Liver (tissue), 9 donors: Measurements from ENCODE around the gene CCDC154. TPM values are rescaled to one million over a fixed set of nuclear protein-coding genes. Genes with fewer than 3 reads are reported as not detected.

Source experiments
- DNase-seq: peaks from one replicate; pipeline ENCODE4 v3.0.0-alpha.2; 2017; ENCODE audit warnings: low spot score
- H3K27ac ChIP-seq, 2 donors: one replicate each; pipeline ENCODE4 v1.7.0; 2013; ENCODE audit warnings: inconsistent platforms in 2 of 2, low read length in 2 of 2, control low read depth in 1 of 2, low read depth in 1 of 2, mild to moderate bottlenecking in 1 of 2
- H3K27me3 ChIP-seq, 4 donors: one replicate each; pipeline versions ENCODE4 v1.6.1 to v1.7.0; 2013; ENCODE audit warnings: low read length in 3 of 4, inconsistent platforms in 1 of 4, mild to moderate bottlenecking in 1 of 4, moderate library complexity in 1 of 4; ENCODE audit not compliant: control insufficient read depth in 4 of 4, insufficient read depth in 4 of 4
- H3K36me3 ChIP-seq, 4 donors: one replicate each; pipeline versions ENCODE4 v1.6.1 to v1.7.0; 2013; ENCODE audit warnings: low read length in 3 of 4, mild to moderate bottlenecking in 3 of 4, low read depth in 1 of 4, moderate library complexity in 1 of 4; ENCODE audit not compliant: control insufficient read depth in 4 of 4, insufficient read depth in 3 of 4
- H3K4me1 ChIP-seq, 4 donors: one replicate each; pipeline versions ENCODE4 v1.6.1 to v1.7.0; 2013; ENCODE audit warnings: low read length in 3 of 4, mild to moderate bottlenecking in 3 of 4, moderate library complexity in 1 of 4; ENCODE audit not compliant: control insufficient read depth in 4 of 4, insufficient read depth in 4 of 4
- H3K4me3 ChIP-seq, 3 donors: one replicate each; pipeline versions ENCODE4 v1.6.1 to v1.7.0; 2013; ENCODE audit warnings: low read length in 3 of 3, control low read depth in 1 of 3, low read depth in 1 of 3, mild to moderate bottlenecking in 1 of 3
- H3K9ac ChIP-seq, 2 donors: one replicate each; pipeline ENCODE4 v1.7.0; 2013; ENCODE audit warnings: low read length in 2 of 2, mild to moderate bottlenecking in 2 of 2, moderate library complexity in 2 of 2, control low read depth in 1 of 2, low read depth in 1 of 2
- H3K9me3 ChIP-seq, 4 donors: one replicate each; pipeline versions ENCODE4 v1.6.1 to v1.7.0; 2013; ENCODE audit warnings: low read length in 3 of 4; ENCODE audit not compliant: control insufficient read depth in 4 of 4
- CTCF ChIP-seq: fragments of 150-350 bp; IDR thresholded peaks from 2 replicates; pipeline ENCODE4 v1.5.1; 2017; ENCODE audit warnings: improper control_type of control experiment, low read depth, low read length; ENCODE audit not compliant: missing input control
- EGR1 ChIP-seq, 2 donors: IDR thresholded peaks; 2 replicates each; pipeline ENCODE4 v1.6.1; 2016 to 2018; ENCODE audit warnings: antibody characterized with exemption in 2 of 2, low read depth in 2 of 2
- FOXA1 ChIP-seq: IDR thresholded peaks from 2 replicates; pipeline ENCODE4 v1.6.1; 2016; ENCODE audit warnings: antibody characterized with exemption
- GABPA ChIP-seq, 2 donors: IDR thresholded peaks in 1 of 2; conservative IDR thresholded peaks in 1 of 2; 2 replicates each; pipeline ENCODE4 v1.6.1; 2016; ENCODE audit warnings: antibody characterized with exemption in 2 of 2, mild to moderate bottlenecking in 1 of 2, moderate library complexity in 1 of 2
- JUND ChIP-seq, 2 donors: IDR thresholded peaks; 2 replicates each; pipeline ENCODE4 v1.6.1; 2016; ENCODE audit warnings: antibody characterized with exemption in 2 of 2
- MAX ChIP-seq: IDR thresholded peaks from 2 replicates; pipeline ENCODE4 v1.6.1; 2016; ENCODE audit warnings: antibody characterized with exemption
- NR2F2 ChIP-seq: IDR thresholded peaks from 2 replicates; pipeline ENCODE4 v1.6.1; 2016; ENCODE audit warnings: antibody characterized with exemption
- RAD21 ChIP-seq, 2 donors: IDR thresholded peaks; 2 replicates each; pipeline ENCODE4 v1.6.1; 2016; ENCODE audit warnings: antibody characterized with exemption in 2 of 2, mild to moderate bottlenecking in 2 of 2
- SP1 ChIP-seq: IDR thresholded peaks from 2 replicates; pipeline ENCODE4 v1.6.1; 2018; ENCODE audit warnings: antibody characterized with exemption, mild to moderate bottlenecking
- WGBS: extraction: QIAGEN DNeasy Blood & Tissue Kit; methylation state at CpG from one replicate; pipeline ENCODE4 v1.1.7; 2013; 5-methylcytosine and 5-hydroxymethylcytosine counted together
- polyA plus RNA-seq, 2 donors: library from polyadenylated mRNA; stranded (reverse) in 1 of 2; unstranded in 1 of 2; fragments of 200-250 nt in 1 of 2; fragments of >200 nt in 1 of 2; fragmentation: Nextera tagmentation in 1 of 2; extraction: Ambion mirVana in 1 of 2; gene quantifications; one replicate each; pipeline versions ENCODE4 v1.2.1 to v1.2.3, GENCODE V29; 2013 to 2015
- total RNA-seq, 2 donors: library from RNA; depleted of rRNA; stranded (reverse); fragments of >200 nt; gene quantifications; one replicate each; pipeline ENCODE4 v1.2.3, GENCODE V29; 2014
- TF ChIP-seq, protein P1 (sequence below): IDR thresholded peaks from 2 replicates; pipeline ENCODE4 v1.6.1; 2016; ENCODE audit warnings: antibody characterized with exemption
- donor health status: healthy.
- donor health status: healthy.
- donor health status: healthy.
- donor health status: healthy.
- donor health status: healthy.

The CCDC154 gene
- total and polyA plus RNA-seq, 4 donors = 0.18 to 0.42 (median 0.39) TPM; not detected in 1

GRCh38 chr16:1413684-1414531, 30.4 kb downstream of the CCDC154 start:
- H3K9ac ChIP-seq = peak overlapping the region in 1 of 2 donors; percentile 81
- H3K9me3 ChIP-seq = no peaks in the 10 kb centered on the region
- peak; percentile 69 for DNase-seq
- WGBS = 5% methylated on average over 85 of the region's 85 CpGs
- no peaks in the 10 kb centered on the region for H3K27me3 ChIP-seq
- peak overlapping the region; percentile 62 to 64 for H3K27ac ChIP-seq
- peaks cover 3 to 8% (median 6%) of the 10 kb centered on the region in 4 donors for H3K4me1 ChIP-seq
- TF ChIP-seq NR2F2 = no peak
- TF ChIP-seq RAD21 (IDR thresholded peaks at IDR 0.05) = peak; percentile 48 to 70
- TF ChIP-seq CTCF = peak; percentile 34
- H3K36me3 ChIP-seq = peaks cover 0 to 8% (median 5%) of the 10 kb centered on the region in 4 donors
- peak overlapping the region; percentile 61 to 100 (median 80) for H3K4me3 ChIP-seq

DNA sequence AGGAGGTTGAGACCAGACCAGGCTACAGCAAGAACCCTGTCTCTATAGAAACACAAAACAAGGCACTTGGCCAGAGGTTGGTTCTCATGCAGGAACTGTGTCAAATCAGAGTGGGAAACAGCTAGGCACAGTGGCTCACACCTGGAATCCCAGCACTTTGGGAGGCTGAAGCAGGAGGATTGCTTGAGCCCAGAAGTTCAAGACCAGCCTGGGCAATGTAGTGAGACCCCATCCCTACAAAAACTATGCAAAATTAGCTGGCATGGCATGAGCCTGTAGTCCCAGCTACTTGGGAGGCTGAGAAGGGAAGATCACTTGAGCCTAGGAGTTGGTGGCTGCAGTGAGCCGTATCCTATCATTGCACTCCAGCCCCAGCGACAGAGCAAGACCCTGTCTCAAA, 31.5 kb downstream of the CCDC154 start:
- no peak overlapping the region for H3K27ac ChIP-seq
- no peaks in the 10 kb centered on the region for H3K9me3 ChIP-seq
- H3K4me1 ChIP-seq = peaks cover 6 to 14% (median 10%) of the 10 kb centered on the region in 4 donors
- H3K36me3 ChIP-seq = peaks cover 0 to 8% (median 5%) of the 10 kb centered on the region in 4 donors
- WGBS = 81% methylated on average over 2 of the region's 2 CpGs
- H3K4me3 ChIP-seq = no peak overlapping the region
- H3K9ac ChIP-seq = no peak overlapping the region
- TF ChIP-seq JUND (IDR thresholded peaks at IDR 0.05) (no peak), EGR1 (IDR thresholded peaks at IDR 0.05; ENCODE audit: low read depth in 2 of 2) (no peak), FOXA1 (no peak), MAX (no peak)
- TF ChIP-seq, protein P1, sequence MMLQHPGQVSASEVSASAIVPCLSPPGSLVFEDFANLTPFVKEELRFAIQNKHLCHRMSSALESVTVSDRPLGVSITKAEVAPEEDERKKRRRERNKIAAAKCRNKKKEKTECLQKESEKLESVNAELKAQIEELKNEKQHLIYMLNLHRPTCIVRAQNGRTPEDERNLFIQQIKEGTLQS = no peak
- DNase-seq = no peak
- no peaks in the 10 kb centered on the region for H3K27me3 ChIP-seq

GRCh38 chr16:1408171-1408837, 36.1 kb downstream of the CCDC154 start:
- H3K27ac ChIP-seq = no peak overlapping the region
- WGBS = 8% methylated on average over 42 of the region's 42 CpGs
- TF ChIP-seq SP1 = peak; percentile 57
- TF ChIP-seq MAX = no peak
- peak in 1 of 2 donors; percentile 28 for TF ChIP-seq GABPA (IDR thresholded peaks at IDR 0.05 in 1 of 2, conservative IDR thresholded peaks at IDR 0.05 in 1 of 2)
- peak overlapping the region in 2 of 3 donors; percentile 27 to 47 for H3K4me3 ChIP-seq
- no peak overlapping the region for H3K9ac ChIP-seq
- peaks cover 0 to 20% (median 7%) of the 10 kb centered on the region in 4 donors for H3K36me3 ChIP-seq
- no peaks in the 10 kb centered on the region for H3K9me3 ChIP-seq
- H3K27me3 ChIP-seq = no peaks in the 10 kb centered on the region
- DNase-seq = peak; percentile 95
- H3K4me1 ChIP-seq = peaks cover 5 to 12% (median 8%) of the 10 kb centered on the region in 4 donors
